Osteocyte (in vitro differentiated cells): Measurements from ENCODE around the gene CAMK1D. TPM values are rescaled to one million over a fixed set of nuclear protein-coding genes. Genes with fewer than 3 reads are reported as not detected.

Experiments
- DNase-seq: peaks from one replicate; pipeline ENCODE4 v3.0.0; 2021; ENCODE audit warnings: mixed read lengths; ENCODE audit not compliant: unreplicated experiment; ENCODE audit errors: extremely low spot score
- H3K27ac Mint-ChIP-seq: one replicate; pipeline ENCODE4 v1.8.0; 2021; ENCODE audit warnings: mild to moderate bottlenecking, mixed read lengths; ENCODE audit not compliant: unreplicated experiment
- H3K27me3 Mint-ChIP-seq: one replicate; pipeline ENCODE4 v1.8.0; 2021; ENCODE audit warnings: mixed read lengths; ENCODE audit not compliant: unreplicated experiment
- H3K36me3 Mint-ChIP-seq: one replicate; pipeline ENCODE4 v1.8.0; 2021; ENCODE audit warnings: mixed read lengths; ENCODE audit not compliant: unreplicated experiment
- H3K4me1 Mint-ChIP-seq: one replicate; pipeline ENCODE4 v1.8.0; 2021; ENCODE audit warnings: mixed read lengths; ENCODE audit not compliant: unreplicated experiment
- H3K4me3 Mint-ChIP-seq: one replicate; pipeline ENCODE4 v1.8.0; 2021; ENCODE audit warnings: mild to moderate bottlenecking, moderate library complexity, mixed read lengths; ENCODE audit not compliant: unreplicated experiment
- H3K9me3 Mint-ChIP-seq: one replicate; pipeline ENCODE4 v1.8.0; 2021; ENCODE audit warnings: mixed read lengths; ENCODE audit not compliant: unreplicated experiment
- total RNA-seq: library from RNA; stranded (reverse); gene quantifications from 2 replicates; pipeline ENCODE4 v1.2.1, GENCODE V29; 2021
- TF ChIP-seq, protein P1 (sequence below): fragments of 200-600 bp; sonication (generic); IDR thresholded peaks from 2 replicates; pipeline ENCODE4 v1.5.0; 2021; ENCODE audit warnings: antibody characterized with exemption, mild to moderate bottlenecking, moderate library complexity

The CAMK1D gene
- total RNA-seq, 1 donor from 2014 or later, result 13.7 TPM

DNA sequence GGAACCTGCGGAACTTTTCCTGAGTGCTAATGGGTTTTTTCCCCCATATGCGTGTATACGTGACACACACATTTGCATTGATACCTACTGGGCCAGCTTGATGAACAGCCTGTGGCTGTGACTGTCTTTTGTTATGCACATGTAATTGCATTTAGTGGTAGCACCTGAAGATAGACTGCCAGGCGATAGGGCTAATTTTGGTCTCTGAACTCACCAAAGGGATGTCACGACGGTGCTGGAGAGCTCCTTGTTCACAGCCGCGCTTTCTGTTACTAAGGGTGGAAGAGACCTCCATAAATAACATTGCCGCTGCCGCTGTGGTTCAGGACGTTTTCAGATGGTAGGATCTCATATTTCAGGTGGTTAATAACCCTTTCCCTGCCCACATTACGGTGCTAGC lies 133.2 kb downstream of the CAMK1D start:
- Mint-ChIP-seq H3K9me3 (peaks cover 8% of the 10 kb centered on the region), H3K4me3 (no peak overlapping the region), H3K27me3 (no peaks in the 10 kb centered on the region), H3K36me3 (no peaks in the 10 kb centered on the region), H3K27ac (no peak overlapping the region), H3K4me1 (peaks cover 5% of the 10 kb centered on the region)
- no peak for DNase-seq
- TF ChIP-seq, protein P1, sequence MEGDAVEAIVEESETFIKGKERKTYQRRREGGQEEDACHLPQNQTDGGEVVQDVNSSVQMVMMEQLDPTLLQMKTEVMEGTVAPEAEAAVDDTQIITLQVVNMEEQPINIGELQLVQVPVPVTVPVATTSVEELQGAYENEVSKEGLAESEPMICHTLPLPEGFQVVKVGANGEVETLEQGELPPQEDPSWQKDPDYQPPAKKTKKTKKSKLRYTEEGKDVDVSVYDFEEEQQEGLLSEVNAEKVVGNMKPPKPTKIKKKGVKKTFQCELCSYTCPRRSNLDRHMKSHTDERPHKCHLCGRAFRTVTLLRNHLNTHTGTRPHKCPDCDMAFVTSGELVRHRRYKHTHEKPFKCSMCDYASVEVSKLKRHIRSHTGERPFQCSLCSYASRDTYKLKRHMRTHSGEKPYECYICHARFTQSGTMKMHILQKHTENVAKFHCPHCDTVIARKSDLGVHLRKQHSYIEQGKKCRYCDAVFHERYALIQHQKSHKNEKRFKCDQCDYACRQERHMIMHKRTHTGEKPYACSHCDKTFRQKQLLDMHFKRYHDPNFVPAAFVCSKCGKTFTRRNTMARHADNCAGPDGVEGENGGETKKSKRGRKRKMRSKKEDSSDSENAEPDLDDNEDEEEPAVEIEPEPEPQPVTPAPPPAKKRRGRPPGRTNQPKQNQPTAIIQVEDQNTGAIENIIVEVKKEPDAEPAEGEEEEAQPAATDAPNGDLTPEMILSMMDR, result no peak

DNA sequence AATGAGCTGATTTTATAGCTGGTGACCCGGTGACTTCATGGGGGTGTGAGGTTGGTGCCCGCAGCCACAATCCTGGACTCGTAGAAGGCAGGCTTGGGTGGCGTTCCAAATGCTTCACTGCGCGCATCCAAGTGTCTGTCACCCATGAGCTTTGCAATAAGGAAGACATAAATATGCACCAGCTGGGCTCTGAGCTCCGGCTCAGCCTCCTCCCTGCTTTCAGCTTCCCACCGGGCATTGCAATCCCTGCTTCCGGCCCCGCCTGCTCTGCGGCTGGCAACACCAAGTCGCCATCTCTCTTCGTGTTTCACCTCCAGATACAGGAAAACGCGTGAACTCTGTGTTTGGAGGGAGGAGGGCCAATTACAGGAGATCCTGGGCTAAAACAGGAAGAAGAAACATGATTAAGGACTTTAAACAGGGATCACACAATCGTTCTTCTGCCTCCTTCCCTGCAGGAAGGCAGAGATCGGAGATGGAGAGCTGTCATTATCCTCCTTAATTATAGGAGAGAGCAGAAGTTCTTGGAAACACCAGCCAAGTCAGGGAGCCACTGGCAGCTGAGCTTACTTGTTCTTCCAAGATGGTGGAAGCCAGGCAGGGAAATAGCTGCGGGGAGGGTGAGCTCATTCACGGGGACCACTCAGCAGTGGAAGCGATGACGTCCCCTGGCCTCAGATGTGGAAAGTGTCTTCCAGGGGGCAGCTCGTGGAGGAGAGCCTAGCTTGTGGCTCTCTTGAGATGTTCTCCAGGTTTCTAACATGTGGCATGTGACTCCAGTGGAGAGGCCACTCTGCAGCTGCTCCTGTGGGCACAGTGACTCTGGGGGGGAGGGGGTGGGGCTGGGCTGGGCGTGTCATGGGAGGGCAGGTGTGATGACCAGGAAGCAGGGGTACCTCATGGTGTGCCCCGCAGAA lies 134.9 kb downstream of the CAMK1D start:
- Mint-ChIP-seq H3K27ac (no peak overlapping the region), H3K27me3 (no peaks in the 10 kb centered on the region), H3K36me3 (no peaks in the 10 kb centered on the region)

GRCh38 chr10:12484941-12485805 lies 135.8 kb downstream of the CAMK1D start:
- no peaks in the 10 kb centered on the region for H3K36me3 Mint-ChIP-seq
- H3K4me3 Mint-ChIP-seq, result no peak overlapping the region
- TF ChIP-seq, protein P1, result no peak
- no peak overlapping the region for H3K27ac Mint-ChIP-seq
- no peak for DNase-seq
- H3K27me3 Mint-ChIP-seq, result no peaks in the 10 kb centered on the region
- peaks cover 8% of the 10 kb centered on the region for H3K9me3 Mint-ChIP-seq
- peaks cover 5% of the 10 kb centered on the region for H3K4me1 Mint-ChIP-seq

More for the DNA sequence above, 134.9 kb downstream of the CAMK1D start:
- peaks cover 5% of the 10 kb centered on the region for H3K4me1 Mint-ChIP-seq
- TF ChIP-seq, protein P1, result no peak
- no peak overlapping the region for H3K4me3 Mint-ChIP-seq
- no peak for DNase-seq
- peaks cover 8% of the 10 kb centered on the region for H3K9me3 Mint-ChIP-seq

GRCh38 chr10:12487366-12487765 lies 138.0 kb downstream of the CAMK1D start:
- TF ChIP-seq, protein P1, result no peak
- Mint-ChIP-seq H3K36me3 (no peaks in the 10 kb centered on the region), H3K9me3 (no peaks in the 10 kb centered on the region), H3K4me1 (peaks cover 5% of the 10 kb centered on the region), H3K27me3 (no peaks in the 10 kb centered on the region), H3K27ac (no peak overlapping the region), H3K4me3 (no peak overlapping the region)
- no peak for DNase-seq

DNA sequence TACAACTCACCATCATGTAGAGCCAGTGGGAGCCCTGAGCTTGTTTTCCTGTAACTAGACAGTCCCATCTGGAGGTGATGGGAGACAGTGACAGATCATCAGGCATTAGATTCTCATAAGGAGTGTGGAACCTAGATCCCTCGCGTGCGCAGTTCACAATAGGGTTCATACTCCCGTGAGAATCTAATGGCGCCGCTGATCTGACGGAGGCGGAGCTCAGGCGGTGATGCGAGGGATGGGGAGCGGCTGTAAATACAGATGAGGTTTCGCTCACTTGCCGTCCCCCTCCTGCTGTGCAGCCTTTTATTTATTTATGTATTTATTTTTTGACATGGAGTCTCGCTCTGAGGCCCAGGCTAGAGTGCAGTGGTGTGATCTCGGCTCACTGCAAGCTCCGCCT lies 139.3 kb downstream of the CAMK1D start:
- no peak overlapping the region for H3K4me3 Mint-ChIP-seq
- H3K4me1 Mint-ChIP-seq, result peaks cover 5% of the 10 kb centered on the region
- TF ChIP-seq, protein P1, result no peak
- no peaks in the 10 kb centered on the region for H3K9me3 Mint-ChIP-seq
- no peaks in the 10 kb centered on the region for H3K27me3 Mint-ChIP-seq
- no peaks in the 10 kb centered on the region for H3K36me3 Mint-ChIP-seq
- no peak overlapping the region for H3K27ac Mint-ChIP-seq
- no peak for DNase-seq
